Measurements from ENCODE around the gene APBB2.

GRCh38 chr4:41050880-41051775 lies 163.2 kb downstream of the APBB2 start:
- TF ChIP-seq YY1 (IDR thresholded peaks at IDR 0.05; ENCODE audit: insufficient read depth, insufficient read length) (no peak), ZNF274 (IDR thresholded peaks at IDR 0.05; ENCODE audit: low read depth, low read length) (no peak)
